Astrocyte (in vitro differentiated cells and primary cell): ENCODE data around the gene IDUA. TPM values are rescaled to one million over a fixed set of nuclear protein-coding genes. Genes with fewer than 3 reads are reported as not detected.
A peak's percentile ranks its signal among the peaks of the same experiment; 100 is the strongest.

Experiments
- DNase-seq: peaks from one replicate; pipeline ENCODE4 v3.0.0-alpha.2; 2010; ENCODE audit warnings: low read depth
- FAIRE-seq: peaks from 2 replicates; lab custom pipeline; 2011; peaks lifted over from hg19 to GRCh38; lab: Jason Lieb, UNC
- H2AFZ ChIP-seq: 2 replicates; pipeline ENCODE4 v1.6.0; 2012; ENCODE audit warnings: low read depth, low read length, inconsistent platforms
- H3K27ac ChIP-seq: 2 replicates; pipeline ENCODE4 v1.5.1; 2011; ENCODE audit warnings: low read depth, low read length, inconsistent platforms
- H3K27me3 ChIP-seq: 2 replicates; pipeline ENCODE4 v1.6.0; 2011; ENCODE audit warnings: low read length, inconsistent platforms; ENCODE audit not compliant: insufficient read depth
- H3K36me3 ChIP-seq: 2 replicates; pipeline ENCODE4 v1.5.1; 2011; ENCODE audit warnings: low read length, inconsistent platforms; ENCODE audit not compliant: insufficient read depth
- H3K4me1 ChIP-seq: 2 replicates; pipeline ENCODE4 v1.5.1; 2011; ENCODE audit warnings: low read length, inconsistent platforms; ENCODE audit not compliant: insufficient read depth
- H3K4me2 ChIP-seq: 2 replicates; pipeline ENCODE4 v1.6.0; 2012; ENCODE audit warnings: low read length, inconsistent platforms
- H3K4me3 ChIP-seq: 2 replicates; pipeline ENCODE4 v1.5.1; 2011; ENCODE audit warnings: low read depth, mild to moderate bottlenecking, low read length, inconsistent platforms; ENCODE audit not compliant: insufficient read depth
- H3K79me2 ChIP-seq: 2 replicates; pipeline ENCODE4 v1.6.0; 2012; ENCODE audit warnings: mild to moderate bottlenecking, low read length, inconsistent platforms; ENCODE audit not compliant: insufficient read depth
- H3K9ac ChIP-seq: 2 replicates; pipeline ENCODE4 v1.6.0; 2012; ENCODE audit warnings: mild to moderate bottlenecking, low read length, inconsistent platforms
- H3K9me3 ChIP-seq: 2 replicates; pipeline ENCODE4 v1.5.1; 2012; ENCODE audit warnings: low read depth, mild to moderate bottlenecking, low read length, inconsistent platforms; ENCODE audit not compliant: insufficient read depth
- H4K20me1 ChIP-seq: 2 replicates; pipeline ENCODE4 v1.6.0; 2012; ENCODE audit warnings: low read length, inconsistent platforms; ENCODE audit not compliant: insufficient read depth
- H3K27ac Mint-ChIP-seq: one replicate; pipeline ENCODE4 v1.8.0; 2021; ENCODE audit warnings: mild to moderate bottlenecking, mixed read lengths; ENCODE audit not compliant: unreplicated experiment
- H3K27me3 Mint-ChIP-seq: one replicate; pipeline ENCODE4 v1.8.0; 2021; ENCODE audit warnings: low read depth, mixed read lengths; ENCODE audit not compliant: unreplicated experiment
- H3K36me3 Mint-ChIP-seq: one replicate; pipeline ENCODE4 v1.8.0; 2021; ENCODE audit warnings: low read depth, mixed read lengths; ENCODE audit not compliant: unreplicated experiment
- H3K4me1 Mint-ChIP-seq: one replicate; pipeline ENCODE4 v1.8.0; 2021; ENCODE audit warnings: low read depth, mixed read lengths; ENCODE audit not compliant: unreplicated experiment
- H3K4me3 Mint-ChIP-seq: one replicate; pipeline ENCODE4 v1.8.0; 2021; ENCODE audit warnings: mild to moderate bottlenecking, moderate library complexity, mixed read lengths; ENCODE audit not compliant: unreplicated experiment
- H3K9me3 Mint-ChIP-seq: one replicate; pipeline ENCODE4 v1.8.0; 2021; ENCODE audit warnings: mild to moderate bottlenecking, mixed read lengths; ENCODE audit not compliant: unreplicated experiment
- EZH2 ChIP-seq: IDR thresholded peaks from 2 replicates; pipeline ENCODE4 v1.6.1; 2012; ENCODE audit warnings: mild to moderate bottlenecking, low read length, inconsistent platforms; ENCODE audit not compliant: insufficient read depth
- total RNA-seq: library from RNA; stranded (reverse); gene quantifications from 2 replicates; pipeline ENCODE4 v1.2.1, GENCODE V29; 2021
- TF ChIP-seq, protein P1 (sequence below): IDR thresholded peaks from 2 replicates; pipeline ENCODE4 v1.5.1; 2011; ENCODE audit warnings: low read depth, mild to moderate bottlenecking, inconsistent platforms, low read length, moderate library complexity; ENCODE audit not compliant: insufficient read depth

The IDUA gene
- total RNA-seq, 1 donor from 2014 or later = 20.5 TPM

DNA sequence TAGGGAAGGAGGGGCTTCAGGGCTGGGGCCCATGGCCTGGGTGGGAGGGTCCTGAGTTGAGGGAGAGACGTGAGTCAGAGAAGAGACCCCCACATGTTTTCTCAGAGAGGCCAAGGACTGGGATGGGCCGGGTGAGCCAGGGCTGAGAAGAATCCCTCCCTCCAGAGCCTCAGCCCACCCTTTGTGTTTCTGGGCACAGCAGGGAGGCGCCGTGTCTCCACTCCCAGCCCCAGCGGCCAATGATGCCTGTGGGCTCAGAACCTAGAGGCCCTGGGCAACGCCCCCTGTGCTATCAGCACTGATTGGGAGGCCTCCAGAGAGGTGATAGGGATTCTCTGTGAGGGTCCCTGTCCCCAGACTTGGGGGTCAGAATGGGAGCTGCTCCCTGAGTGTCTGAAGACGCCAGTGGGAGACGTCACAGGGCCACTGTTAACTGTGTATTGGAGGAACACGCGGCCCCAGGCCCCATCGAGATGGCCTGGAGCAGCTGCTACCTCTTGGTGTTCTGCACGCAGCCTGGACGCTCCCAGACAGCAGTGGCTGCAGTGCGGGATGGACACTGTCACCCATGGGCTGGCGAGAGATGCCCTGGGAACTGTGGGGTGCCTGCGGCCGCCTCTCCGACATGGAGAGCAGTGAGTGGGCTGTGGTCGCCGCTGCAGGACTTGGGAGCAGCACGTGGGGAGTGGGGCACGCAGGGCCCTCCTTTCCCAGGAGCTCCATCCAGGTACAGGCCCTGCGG lies 33.1 kb downstream of the IDUA start:
- Histone ChIP-seq H3K27me3 (no peaks in the 10 kb centered on the region), H3K9me3 (no peaks in the 10 kb centered on the region), H3K4me2 (peak overlapping the region; percentile 42), H3K79me2 (peaks cover 48% of the 10 kb centered on the region), H2AFZ (no peak overlapping the region), H4K20me1 (peaks cover 56% of the 10 kb centered on the region), H3K9ac (no peak overlapping the region), H3K27ac (no peak overlapping the region), H3K4me3 (no peak overlapping the region), H3K4me1 (peaks cover 24% of the 10 kb centered on the region), H3K36me3 (no peaks in the 10 kb centered on the region)
- Mint-ChIP-seq H3K27ac (no peak overlapping the region), H3K4me3 (no peak overlapping the region), H3K27me3 (no peaks in the 10 kb centered on the region), H3K4me1 (no peaks in the 10 kb centered on the region), H3K36me3 (no peaks in the 10 kb centered on the region), H3K9me3 (no peaks in the 10 kb centered on the region)
- DNase-seq = no peak
- TF ChIP-seq EZH2 = no peak
- TF ChIP-seq, protein P1, sequence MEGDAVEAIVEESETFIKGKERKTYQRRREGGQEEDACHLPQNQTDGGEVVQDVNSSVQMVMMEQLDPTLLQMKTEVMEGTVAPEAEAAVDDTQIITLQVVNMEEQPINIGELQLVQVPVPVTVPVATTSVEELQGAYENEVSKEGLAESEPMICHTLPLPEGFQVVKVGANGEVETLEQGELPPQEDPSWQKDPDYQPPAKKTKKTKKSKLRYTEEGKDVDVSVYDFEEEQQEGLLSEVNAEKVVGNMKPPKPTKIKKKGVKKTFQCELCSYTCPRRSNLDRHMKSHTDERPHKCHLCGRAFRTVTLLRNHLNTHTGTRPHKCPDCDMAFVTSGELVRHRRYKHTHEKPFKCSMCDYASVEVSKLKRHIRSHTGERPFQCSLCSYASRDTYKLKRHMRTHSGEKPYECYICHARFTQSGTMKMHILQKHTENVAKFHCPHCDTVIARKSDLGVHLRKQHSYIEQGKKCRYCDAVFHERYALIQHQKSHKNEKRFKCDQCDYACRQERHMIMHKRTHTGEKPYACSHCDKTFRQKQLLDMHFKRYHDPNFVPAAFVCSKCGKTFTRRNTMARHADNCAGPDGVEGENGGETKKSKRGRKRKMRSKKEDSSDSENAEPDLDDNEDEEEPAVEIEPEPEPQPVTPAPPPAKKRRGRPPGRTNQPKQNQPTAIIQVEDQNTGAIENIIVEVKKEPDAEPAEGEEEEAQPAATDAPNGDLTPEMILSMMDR = no peak
- FAIRE-seq = no peak

DNA sequence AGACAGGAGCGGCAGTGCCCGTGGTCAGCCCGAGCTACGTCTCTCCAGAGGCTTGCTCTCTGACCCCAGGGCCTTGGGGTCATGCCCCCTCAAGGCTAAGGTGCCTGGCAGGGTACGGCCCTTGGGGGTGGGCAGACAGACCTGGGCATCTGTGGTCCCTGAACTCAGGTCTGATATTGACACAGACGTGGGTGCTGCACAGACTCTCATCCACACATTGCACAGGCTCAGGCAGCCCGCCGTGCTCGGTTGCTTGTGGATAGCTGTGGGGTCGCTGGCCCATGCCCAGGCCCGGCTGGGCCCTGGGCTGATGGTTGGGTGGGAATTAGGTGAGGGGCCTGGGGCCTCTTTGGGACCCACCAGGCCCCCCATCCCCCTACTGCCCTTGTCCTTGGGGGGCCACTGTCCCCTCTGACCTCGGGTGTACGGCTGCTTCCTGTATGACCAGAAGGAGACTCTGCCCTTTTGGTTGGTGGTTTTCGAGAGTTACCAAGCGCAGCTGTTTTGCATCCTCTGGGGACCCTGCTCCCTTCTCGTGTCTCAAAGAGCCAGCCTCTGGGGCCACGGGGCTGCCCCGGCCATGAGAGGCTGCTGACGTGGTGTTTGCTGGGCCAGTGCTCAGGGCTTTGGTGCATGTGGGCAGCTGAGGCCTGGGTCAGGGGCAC lies 34.7 kb downstream of the IDUA start:
- Mint-ChIP-seq H3K4me3 (no peak overlapping the region), H3K36me3 (no peaks in the 10 kb centered on the region), H3K27me3 (no peaks in the 10 kb centered on the region), H3K4me1 (peaks cover 3% of the 10 kb centered on the region), H3K9me3 (peaks cover 2% of the 10 kb centered on the region), H3K27ac (no peak overlapping the region)
- Histone ChIP-seq H3K4me3 (no peak overlapping the region), H3K9me3 (no peaks in the 10 kb centered on the region), H4K20me1 (peaks cover 40% of the 10 kb centered on the region), H3K27ac (no peak overlapping the region), H3K4me2 (no peak overlapping the region), H2AFZ (no peak overlapping the region), H3K79me2 (peaks cover 34% of the 10 kb centered on the region), H3K4me1 (peaks cover 26% of the 10 kb centered on the region), H3K9ac (no peak overlapping the region), H3K27me3 (no peaks in the 10 kb centered on the region), H3K36me3 (peaks cover 10% of the 10 kb centered on the region)
- FAIRE-seq (no peak), DNase-seq (no peak)
- TF ChIP-seq, protein P1 = no peak
- no peak for TF ChIP-seq EZH2
